DND-41 (cell line): ENCODE results near the gene PPP2R2B.
A peak's percentile ranks its signal among the peaks of the same experiment; 100 is the strongest.

Experiments
- EZH2 ChIP-seq: IDR thresholded peaks from 3 replicates; pipeline ENCODE4 v1.6.1; 2012; ENCODE audit warnings: borderline replicate concordance, low read depth, mild to moderate bottlenecking, moderate library complexity, low read length, inconsistent platforms; ENCODE audit not compliant: severe bottlenecking
- TF ChIP-seq, protein P1 (sequence below): IDR thresholded peaks from 2 replicates; pipeline ENCODE4 v1.5.1; 2012; ENCODE audit warnings: borderline replicate concordance, low read length, moderate library complexity, mild to moderate bottlenecking; ENCODE audit not compliant: poor library complexity, severe bottlenecking; ENCODE audit errors: extremely low read depth

DNA sequence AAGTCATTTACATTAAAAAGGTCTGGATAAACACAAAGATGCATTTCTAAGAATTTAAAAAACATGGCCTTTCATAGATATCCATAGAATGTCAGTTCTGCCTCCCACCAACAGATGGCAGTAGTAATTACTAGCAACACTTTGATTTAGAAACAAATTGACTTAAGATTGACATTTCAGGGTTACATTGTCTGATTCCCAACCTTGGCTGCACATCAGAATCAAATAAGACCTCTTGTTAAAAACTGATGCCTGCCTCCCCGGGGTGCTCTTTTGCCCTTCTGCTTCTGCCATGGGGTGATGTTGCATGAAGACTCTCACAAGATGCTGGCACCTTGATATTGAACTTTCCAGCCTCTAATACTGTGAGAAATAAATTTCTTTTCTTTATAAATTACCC lies 216.3 kb downstream of the PPP2R2B start:
- TF ChIP-seq, protein P1, sequence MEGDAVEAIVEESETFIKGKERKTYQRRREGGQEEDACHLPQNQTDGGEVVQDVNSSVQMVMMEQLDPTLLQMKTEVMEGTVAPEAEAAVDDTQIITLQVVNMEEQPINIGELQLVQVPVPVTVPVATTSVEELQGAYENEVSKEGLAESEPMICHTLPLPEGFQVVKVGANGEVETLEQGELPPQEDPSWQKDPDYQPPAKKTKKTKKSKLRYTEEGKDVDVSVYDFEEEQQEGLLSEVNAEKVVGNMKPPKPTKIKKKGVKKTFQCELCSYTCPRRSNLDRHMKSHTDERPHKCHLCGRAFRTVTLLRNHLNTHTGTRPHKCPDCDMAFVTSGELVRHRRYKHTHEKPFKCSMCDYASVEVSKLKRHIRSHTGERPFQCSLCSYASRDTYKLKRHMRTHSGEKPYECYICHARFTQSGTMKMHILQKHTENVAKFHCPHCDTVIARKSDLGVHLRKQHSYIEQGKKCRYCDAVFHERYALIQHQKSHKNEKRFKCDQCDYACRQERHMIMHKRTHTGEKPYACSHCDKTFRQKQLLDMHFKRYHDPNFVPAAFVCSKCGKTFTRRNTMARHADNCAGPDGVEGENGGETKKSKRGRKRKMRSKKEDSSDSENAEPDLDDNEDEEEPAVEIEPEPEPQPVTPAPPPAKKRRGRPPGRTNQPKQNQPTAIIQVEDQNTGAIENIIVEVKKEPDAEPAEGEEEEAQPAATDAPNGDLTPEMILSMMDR = peak; percentile 78
- TF ChIP-seq EZH2 = no peak
